DMS53 treated with DMSO at 0.1 percent for 48 hours (cell line): ENCODE measurements around the gene GLI3.

Source experiments
- DNase-seq: peaks from one replicate; lab custom pipeline; 2025; ENCODE audit not compliant: unreplicated experiment; lab: John Stamatoyannopoulos, UW

GLI3 gene

GRCh38 chr7:42006801-42007513 lies 230.1 kb downstream of the GLI3 start:
- no peak for DNase-seq

- DNase-seq = no peak
Observed at GRCh38 chr7:42002654-42003053, 234.4 kb downstream of the GLI3 start.

- no peak for DNase-seq
Observed at GRCh38 chr7:41999736-42000283, 237.2 kb downstream of the GLI3 start.

- no peak for DNase-seq
Observed at GRCh38 chr7:41998041-41998440, 239.0 kb downstream of the GLI3 start.

GRCh38 chr7:41997151-41997550 lies 239.9 kb downstream of the GLI3 start:
- DNase-seq = no peak

- no peak for DNase-seq
Observed at GRCh38 chr7:41996381-41997035, 240.5 kb downstream of the GLI3 start.

GRCh38 chr7:41995632-41996271 lies 241.3 kb downstream of the GLI3 start:
- no peak for DNase-seq

GRCh38 chr7:41994746-41995110 lies 242.3 kb downstream of the GLI3 start:
- DNase-seq = no peak

GRCh38 chr7:41994036-41994745 lies 242.8 kb downstream of the GLI3 start:
- no peak for DNase-seq

- no peak for DNase-seq
Observed at GRCh38 chr7:41992881-41993867, 243.8 kb downstream of the GLI3 start.

- no peak for DNase-seq
Observed at GRCh38 chr7:41984888-41985287, 252.1 kb downstream of the GLI3 start.

- no peak for DNase-seq
Observed at GRCh38 chr7:41981046-41982040, 255.7 kb downstream of the GLI3 start.

GRCh38 chr7:41979834-41980307 lies 257.1 kb downstream of the GLI3 start:
- DNase-seq = no peak

- no peak for DNase-seq
Observed at GRCh38 chr7:41978858-41979257, 258.2 kb downstream of the GLI3 start.

- no peak for DNase-seq
Observed at GRCh38 chr7:41977661-41978060, 259.3 kb downstream of the GLI3 start.

- DNase-seq = peak; percentile 18
Observed at GRCh38 chr7:41977151-41977651, 259.8 kb downstream of the GLI3 start.

GRCh38 chr7:41976411-41976810 lies 260.6 kb downstream of the GLI3 start:
- no peak for DNase-seq

GRCh38 chr7:41975849-41976248 lies 261.2 kb downstream of the GLI3 start:
- DNase-seq = no peak
